Measurements from ENCODE around the gene DYNLT2. TPM values are rescaled to one million over a fixed set of nuclear protein-coding genes. Genes with fewer than 3 reads are reported as not detected.
A peak's percentile ranks its signal among the peaks of the same experiment; 100 is the strongest.

DYNLT2 gene
- polyA plus RNA-seq, 1 of the 3 experiments (the other 2 are of a cell fraction): 0.81 TPM

GRCh38 chr6:169714178-169714577, 37.2 kb downstream of the DYNLT2 start:
- Histone ChIP-seq H3F3A (replicated peaks; ENCODE audit: insufficient read depth) (peaks cover 5% of the 10 kb centered on the region), H4K20me1 (ENCODE audit: insufficient read depth) (peaks cover 5% of the 10 kb centered on the region; the same call in 1 of the 2 replicates), H3K9me2 (no peaks in the 10 kb centered on the region), H3K79me2 (ENCODE audit: insufficient read depth) (peaks cover 28% of the 10 kb centered on the region), H3K27ac (ENCODE audit: low read depth in 2 of 2, low read length in 1 of 2) (no peak overlapping the region), H3K9me3 (no peaks in the 10 kb centered on the region), H3K27me3 (ENCODE audit: insufficient read depth) (no peaks in the 10 kb centered on the region), H3K36me3 (replicated peaks in 1 of 2; ENCODE audit: control insufficient read depth in 1 of 2, insufficient read depth in 2 of 2, low read length in 1 of 2) (peaks cover 69 to 73% of the 10 kb centered on the region in 2 experiments), H2AFZ (ENCODE audit: low read depth) (no peak overlapping the region), H3K9ac (no peak overlapping the region), H3K4me3 (ENCODE audit: low read depth in 2 of 2, low read length in 1 of 2) (no peak overlapping the region), H3K4me1 (ENCODE audit: control insufficient read depth in 1 of 2, insufficient read depth in 2 of 2, low read depth in 1 of 2, low read length in 1 of 2) (peaks cover 0 to 3% of the 10 kb centered on the region in 2 experiments; a peak in 1 of 4 replicates), H3K4me2 (no peak overlapping the region)
- no peak for TF ChIP-seq EP300 (IDR thresholded peaks at IDR 0.05; ENCODE audit: borderline replicate concordance in 1 of 2, low read depth in 1 of 2, low read length in 1 of 2)
- TF ChIP-seq SMC3 (IDR thresholded peaks at IDR 0.05; ENCODE audit: low read depth, low read length): no peak
- TF ChIP-seq PBX3 (IDR thresholded peaks at IDR 0.05): 0 out of 2 replicates have a peak, but pooled peaks have one; percentile 5
- peak; percentile 62; the same call in 1 of the 2 replicates for TF ChIP-seq FOSL2 (IDR thresholded peaks at IDR 0.05; ENCODE audit: borderline replicate concordance, low read depth)
- no peak for TF ChIP-seq ZBTB33 (IDR thresholded peaks at IDR 0.05; ENCODE audit: borderline replicate concordance, low read depth)
- TF ChIP-seq JUND (IDR thresholded peaks at IDR 0.05): peak; percentile 40; the same call in 1 of the 2 replicates
- TF ChIP-seq TCF12 (IDR thresholded peaks at IDR 0.05): peak; percentile 30; the same call in 1 of the 2 replicates
- CTCF ChIA-PET: interaction anchor here (0.8 kb wide), 1 partner anchor 12 kb away, joined by 4 read pairs; the partner anchor contains the start of genes C6orf120 and WDR27
- 100% methylated on average over 1 of the region's 2 CpGs for WGBS (ENCODE audit: low lambda C conversion rate)
- no peak for DNase-seq
- POLR2A ChIA-PET: no interaction called here

- POLR2A ChIA-PET: no interaction called here
Observed at GRCh38 chr6:169710009-169710408, 41.4 kb downstream of the DYNLT2 start.

More at GRCh38 chr6:169710009-169710408, 41.4 kb downstream of the DYNLT2 start:
- Histone ChIP-seq H3K9ac (no peak overlapping the region), H3F3A (replicated peaks; ENCODE audit: insufficient read depth) (peaks cover 15% of the 10 kb centered on the region), H3K9me2 (no peaks in the 10 kb centered on the region), H2AFZ (ENCODE audit: low read depth) (no peak overlapping the region), H4K20me1 (ENCODE audit: insufficient read depth) (no peaks in the 10 kb centered on the region), H3K27ac (ENCODE audit: low read depth in 2 of 2, low read length in 1 of 2) (no peak overlapping the region), H3K9me3 (no peaks in the 10 kb centered on the region), H3K4me1 (ENCODE audit: control insufficient read depth in 1 of 2, insufficient read depth in 2 of 2, low read depth in 1 of 2, low read length in 1 of 2) (no peaks in the 10 kb centered on the region; a peak in 2 of 4 replicates), H3K79me2 (ENCODE audit: insufficient read depth) (peaks cover 7% of the 10 kb centered on the region; the same call in 1 of the 2 replicates), H3K4me3 (ENCODE audit: low read depth in 2 of 2, low read length in 1 of 2) (no peak overlapping the region), H3K27me3 (ENCODE audit: insufficient read depth) (no peaks in the 10 kb centered on the region), H3K4me2 (no peak overlapping the region), H3K36me3 (replicated peaks in 1 of 2; ENCODE audit: control insufficient read depth in 1 of 2, insufficient read depth in 2 of 2, low read length in 1 of 2) (peaks cover 75 to 83% of the 10 kb centered on the region in 2 experiments)
- CTCF ChIA-PET: interaction anchor here (2.4 to 2.5 kb wide), 2 partner anchors 8 to 12 kb away, joined by 12 to 17 read pairs; no protein-coding TSS in a partner anchor
- WGBS (ENCODE audit: low lambda C conversion rate): 53% methylated on average over 3 of the region's 3 CpGs
- TF ChIP-seq EP300 (IDR thresholded peaks at IDR 0.05; ENCODE audit: borderline replicate concordance in 1 of 2, low read depth in 1 of 2, low read length in 1 of 2): no peak
- no peak for TF ChIP-seq CHD2 (IDR thresholded peaks at IDR 0.05; ENCODE audit: low read length, partially characterized antibody)
- no peak for TF ChIP-seq GABPA (IDR thresholded peaks at IDR 0.05; ENCODE audit: low read depth)
- no peak for TF ChIP-seq SMC3 (IDR thresholded peaks at IDR 0.05; ENCODE audit: low read depth, low read length)
- no peak for TF ChIP-seq TEAD4 (IDR thresholded peaks at IDR 0.05; ENCODE audit: borderline replicate concordance, insufficient read depth)
- no peak for TF ChIP-seq RAD21 (IDR thresholded peaks at IDR 0.05; ENCODE audit: low read length)
- no peak for TF ChIP-seq MEF2A (IDR thresholded peaks at IDR 0.05; ENCODE audit: borderline replicate concordance, low read depth)
- TF ChIP-seq NFIC (IDR thresholded peaks at IDR 0.05; ENCODE audit: borderline replicate concordance): no peak
- TF ChIP-seq YY1 (IDR thresholded peaks at IDR 0.05; ENCODE audit: low read depth): no peak
- no peak for TF ChIP-seq USF1 (IDR thresholded peaks at IDR 0.05; ENCODE audit: borderline replicate concordance, low read depth)
- no peak for TF ChIP-seq ZBTB33 (IDR thresholded peaks at IDR 0.05; ENCODE audit: borderline replicate concordance, low read depth)
- no peak for TF ChIP-seq RXRA (IDR thresholded peaks at IDR 0.05; ENCODE audit: borderline replicate concordance, low read depth)
- no peak for TF ChIP-seq POLR2AphosphoS5 (IDR thresholded peaks at IDR 0.05; ENCODE audit: low read depth, low read length)
- no peak for TF ChIP-seq JUND (IDR thresholded peaks at IDR 0.05)
- DNase-seq: no peak
